Measurements from ENCODE around the gene HS6ST2. TPM values are rescaled to one million over a fixed set of nuclear protein-coding genes. Genes with fewer than 3 reads are reported as not detected.

HS6ST2 gene
- total and polyA plus RNA-seq, 9 of the 15 experiments (the other 6 are each of a cell fraction or from before 2014, with no cell fraction given) = not detected

GRCh38 chrX:132714913-132715312, 243.5 kb downstream of the HS6ST2 start (continued):
- TF ChIP-seq USF1 (CRISPR knock-in tag; IDR thresholded peaks at IDR 0.05) = no peak
- TF ChIP-seq BDP1 (IDR thresholded peaks at IDR 0.05; ENCODE audit: insufficient read depth, insufficient read length) = no peak
- no peak for TF ChIP-seq NFIC (IDR thresholded peaks at IDR 0.05)

- ATAC-seq (no peak), FAIRE-seq (no peak), DNase-seq (ENCODE audit: extremely low read depth in 1 of 4, low spot score in 3 of 4) (no peak)
- POLR2A ChIA-PET = interaction anchor here (0.6 kb wide), 1 partner anchor 1231 kb away, joined by 4 read pairs; no protein-coding TSS in a partner anchor
- Histone ChIP-seq H3K9me3 (replicated peaks; ENCODE audit: control insufficient read depth, insufficient read depth, low read depth, low read length) (no peaks in the 10 kb centered on the region), H3K4me1 (replicated peaks in 1 of 2; ENCODE audit: control insufficient read depth in 2 of 2, insufficient read depth in 2 of 2, low read length in 2 of 2) (no peaks in the 10 kb centered on the region), H4K20me1 (replicated peaks; ENCODE audit: control insufficient read depth, insufficient read depth, low read length) (no peaks in the 10 kb centered on the region), H3K9ac (ENCODE audit: insufficient read depth in 1 of 2, low read depth in 2 of 2, low read length in 2 of 2) (no peak overlapping the region), H3K9me1 (ENCODE audit: control insufficient read depth, insufficient read depth, low read length) (no peaks in the 10 kb centered on the region), H2AFZ (ENCODE audit: low read depth, low read length) (no peak overlapping the region), H3K27ac (ENCODE audit: extremely low read depth, low read depth, low read length) (no peak overlapping the region), H3K4me2 (ENCODE audit: insufficient read depth, low read length) (no peak overlapping the region), H3K4me3 (no peak overlapping the region), H3K36me3 (ENCODE audit: control insufficient read depth, insufficient read depth, low read length) (no peaks in the 10 kb centered on the region), H3K27me3 (ENCODE audit: control insufficient read depth in 2 of 2, insufficient read depth in 2 of 2, low read length in 2 of 2) (no peaks in the 10 kb centered on the region), H3K79me2 (ENCODE audit: control insufficient read depth, insufficient read depth, low read length) (no peaks in the 10 kb centered on the region)
- CTCF ChIA-PET (ENCODE audit: low intra/inter-chr PET ratio) = no interaction called here
- intact Hi-C loops (cut with micrococcal nuclease) = no loop called here
- in situ Hi-C loops (cut with MboI) = no loop called here
- BruUV-seq (replicated peaks) = no TSS peak
- TF ChIP-seq C11orf30 (IDR thresholded peaks at IDR 0.05; ENCODE audit: low read depth) (no peak), HMBOX1 (IDR thresholded peaks at IDR 0.05) (no peak), NFIX (CRISPR knock-in tag; IDR thresholded peaks at IDR 0.05; ENCODE audit: low read depth) (no peak), ZKSCAN1 (IDR thresholded peaks at IDR 0.05; ENCODE audit: low read depth, low read length) (no peak), FUS (optimal IDR thresholded peaks at IDR 0.05; ENCODE audit: low read depth, low read length) (no peak), KLF16 (IDR thresholded peaks at IDR 0.05) (no peak), ZNF830 (CRISPR knock-in tag; IDR thresholded peaks at IDR 0.05) (no peak), HNRNPK (IDR thresholded peaks at IDR 0.05; ENCODE audit: low read depth, low read length, poor library complexity, severe bottlenecking) (no peak), NFE2L1 (tag; IDR thresholded peaks at IDR 0.05; ENCODE audit: borderline replicate concordance, low read depth) (no peak), PPARD (CRISPR knock-in tag; IDR thresholded peaks at IDR 0.05) (no peak), ZNF212 (CRISPR knock-in tag; IDR thresholded peaks at IDR 0.05) (no peak), ZFP30 (CRISPR knock-in tag; IDR thresholded peaks at IDR 0.05; ENCODE audit: borderline replicate concordance) (no peak), ZEB2 (IDR thresholded peaks at IDR 0.05) (no peak), THRAP3 (IDR thresholded peaks at IDR 0.05; ENCODE audit: borderline replicate concordance) (no peak), BCOR (IDR thresholded peaks at IDR 0.05) (no peak), MECOM (CRISPR knock-in tag; IDR thresholded peaks at IDR 0.05) (no peak), ZNF436 (CRISPR knock-in tag; IDR thresholded peaks at IDR 0.05) (no peak), SMARCC2 (IDR thresholded peaks at IDR 0.05; ENCODE audit: low read depth) (no peak)
These were observed 246.1 kb downstream of the HS6ST2 start for GRCh38 chrX:132712350-132712749.

Data from K562 (cell line).